Mesothelial cell of epicardium (in vitro differentiated cells): ENCODE measurements around the gene INSC. TPM values are rescaled to one million over a fixed set of nuclear protein-coding genes. Genes with fewer than 3 reads are reported as not detected.

Experiments used
- DNase-seq, 2 experiments: peaks; one replicate each; pipeline ENCODE4 v3.0.0; 2021; ENCODE audit warnings: low spot score in 2 of 2; ENCODE audit not compliant: unreplicated experiment in 2 of 2
- H3K27ac Mint-ChIP-seq: 2 replicates; pipeline ENCODE4 v1.8.0; 2021; ENCODE audit warnings: mixed read lengths
- H3K27me3 Mint-ChIP-seq: 2 replicates; pipeline ENCODE4 v1.8.0; 2021; ENCODE audit warnings: low read depth, mixed read lengths
- H3K36me3 Mint-ChIP-seq: 2 replicates; pipeline ENCODE4 v1.8.0; 2021; ENCODE audit warnings: mixed read lengths
- H3K4me1 Mint-ChIP-seq: 2 replicates; pipeline ENCODE4 v1.8.0; 2021; ENCODE audit warnings: mixed read lengths
- H3K4me3 Mint-ChIP-seq: 2 replicates; pipeline ENCODE4 v1.8.0; 2021; ENCODE audit warnings: mild to moderate bottlenecking, moderate library complexity, mixed read lengths
- H3K9me3 Mint-ChIP-seq: 2 replicates; pipeline ENCODE4 v1.8.0; 2021; ENCODE audit warnings: mixed read lengths
- CTCF ChIP-seq: fragments of 200-600 bp; sonication (generic); IDR thresholded peaks from one replicate; pipeline ENCODE4 v1.5.0; 2021; ENCODE audit warnings: antibody characterized with exemption; ENCODE audit not compliant: unreplicated experiment
- total RNA-seq: library from RNA; stranded (reverse); gene quantifications from 3 replicates; pipeline ENCODE4 v1.2.1, GENCODE V29; 2021

The INSC gene
- total RNA-seq, 1 donor from 2014 or later: not detected

DNA sequence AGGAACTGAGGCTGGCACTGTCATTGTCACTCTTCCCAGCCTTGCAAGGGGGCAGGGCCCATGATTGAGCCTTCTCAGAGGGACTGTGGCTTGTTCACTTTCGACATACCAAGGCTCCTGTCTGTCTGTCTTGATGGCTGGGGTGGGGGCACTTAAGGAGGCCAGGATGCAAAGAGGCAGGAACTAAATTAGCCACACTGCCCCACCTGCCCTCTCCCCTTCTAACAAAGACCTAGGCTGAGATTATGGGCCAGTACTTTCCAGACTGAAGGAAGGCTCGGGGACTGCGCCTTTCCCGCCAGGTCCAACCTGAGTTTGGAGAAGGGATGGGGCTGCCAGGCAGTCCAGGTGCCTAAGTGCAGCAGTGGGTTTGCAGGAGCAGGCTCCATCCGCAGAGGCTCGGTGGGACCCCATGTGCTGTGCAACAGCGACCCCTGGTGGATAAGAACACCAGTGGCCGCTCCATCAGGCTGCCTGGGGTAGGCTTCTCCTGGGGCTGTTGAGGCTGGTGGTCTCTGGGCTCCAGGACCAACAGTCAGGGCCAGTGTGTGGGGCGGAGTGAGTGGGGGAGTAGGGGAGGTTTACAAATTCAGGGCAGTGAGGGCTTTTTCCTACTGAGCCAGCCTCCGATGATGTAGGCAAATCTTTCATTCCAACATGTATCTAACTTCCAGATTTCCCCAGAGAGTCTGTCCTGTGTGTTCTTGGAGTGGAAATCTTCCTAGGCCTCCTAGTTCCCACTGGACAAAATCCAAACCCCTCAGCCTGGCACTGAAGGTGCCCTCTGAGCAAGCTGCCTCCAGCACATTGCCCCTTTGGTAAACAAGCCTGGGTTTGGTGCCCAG, 93.9 kb downstream of the INSC start:
- peak; percentile 75 to 92 for DNase-seq
- Mint-ChIP-seq H3K27ac (no peak overlapping the region), H3K4me1 (no peaks in the 10 kb centered on the region), H3K36me3 (no peaks in the 10 kb centered on the region), H3K9me3 (no peaks in the 10 kb centered on the region), H3K27me3 (peaks cover 37% of the 10 kb centered on the region), H3K4me3 (no peak overlapping the region)
- TF ChIP-seq CTCF: peak; percentile 97

DNA sequence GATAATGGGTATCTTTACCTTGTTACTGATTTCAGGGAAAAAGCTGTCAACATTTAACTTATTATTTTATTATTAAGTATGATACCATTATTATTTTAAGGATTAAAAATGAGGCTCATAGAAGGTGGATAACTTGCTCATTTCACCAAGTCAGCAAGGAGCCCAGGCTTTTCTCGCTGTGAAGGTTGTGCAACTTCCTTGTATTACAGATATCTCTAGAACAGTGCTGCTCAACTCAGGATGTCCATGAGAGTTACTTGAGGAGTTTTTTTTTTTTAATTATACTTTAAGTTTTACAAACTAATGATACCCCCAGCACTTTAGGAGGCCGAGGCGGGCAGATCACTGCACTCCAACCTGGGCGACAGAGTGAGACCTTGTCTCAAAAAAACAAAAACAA, 98.2 kb downstream of the INSC start:
- no peak for TF ChIP-seq CTCF
- no peak for DNase-seq

DNA sequence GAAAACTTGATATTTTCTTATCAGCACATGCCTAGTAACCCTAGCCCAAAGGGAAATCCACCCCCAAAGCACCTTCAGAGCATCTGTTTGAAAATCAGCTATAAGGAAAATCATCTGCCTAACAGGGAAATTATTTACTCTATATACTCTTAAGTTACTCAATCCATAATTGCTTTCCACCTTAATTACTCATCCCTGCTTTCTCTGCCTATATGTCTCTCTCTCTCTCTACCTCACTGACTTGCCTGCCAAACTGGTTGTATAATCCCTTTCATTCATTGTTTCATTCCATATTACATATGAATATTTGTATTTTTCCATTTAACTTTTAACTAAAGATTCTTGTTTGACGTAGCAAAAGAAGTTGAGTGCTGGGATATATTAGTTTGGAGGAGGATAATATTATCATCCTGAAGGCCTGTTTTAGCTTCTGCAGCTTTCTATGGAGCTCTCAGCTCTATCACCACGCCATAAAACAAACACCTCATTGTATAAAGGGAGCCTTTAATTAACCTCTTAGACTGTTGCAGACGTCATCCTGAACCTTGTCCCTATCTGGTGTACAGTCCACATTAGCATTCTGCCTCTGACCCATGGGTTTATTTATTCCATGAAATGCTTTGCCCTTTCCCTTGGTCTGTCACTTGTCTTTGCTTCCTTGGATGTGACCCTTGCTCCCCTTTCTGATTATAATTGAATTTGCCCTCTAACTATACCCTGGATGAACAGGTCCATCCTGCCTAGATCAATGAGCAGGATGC, 98.9 kb downstream of the INSC start:
- Mint-ChIP-seq H3K27ac (no peak overlapping the region), H3K27me3 (peaks cover 20% of the 10 kb centered on the region), H3K4me3 (no peak overlapping the region), H3K36me3 (no peaks in the 10 kb centered on the region), H3K4me1 (no peaks in the 10 kb centered on the region), H3K9me3 (no peaks in the 10 kb centered on the region)
- TF ChIP-seq CTCF: no peak
- DNase-seq: no peak

More for the DNA sequence above, 98.2 kb downstream of the INSC start:
- no peaks in the 10 kb centered on the region for H3K9me3 Mint-ChIP-seq
- H3K4me1 Mint-ChIP-seq: no peaks in the 10 kb centered on the region
- peaks cover 21% of the 10 kb centered on the region for H3K27me3 Mint-ChIP-seq
- no peak overlapping the region for H3K4me3 Mint-ChIP-seq
- H3K27ac Mint-ChIP-seq: no peak overlapping the region
- no peaks in the 10 kb centered on the region for H3K36me3 Mint-ChIP-seq

GRCh38 chr11:15215005-15215404, 100.3 kb downstream of the INSC start:
- Mint-ChIP-seq H3K27ac (no peak overlapping the region), H3K36me3 (no peaks in the 10 kb centered on the region)

DNA sequence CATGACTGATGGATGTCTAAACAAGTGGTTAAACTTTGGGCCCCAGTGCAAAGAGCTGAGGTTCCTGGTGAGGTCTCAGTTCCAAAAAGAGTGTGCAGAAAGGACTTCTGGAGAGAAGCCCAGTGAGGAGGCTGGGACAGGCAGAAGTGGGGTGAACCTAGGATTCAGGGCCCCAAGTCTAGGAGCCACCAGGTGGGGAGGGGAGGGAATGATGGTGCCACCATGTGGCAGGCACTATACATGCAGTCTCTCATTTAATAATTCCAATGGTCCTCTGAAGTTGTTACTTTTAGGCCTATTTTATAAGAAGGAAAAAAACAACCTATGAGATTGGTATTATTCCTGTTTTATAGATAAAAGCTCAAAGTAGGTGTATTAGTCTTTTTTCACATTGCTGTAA, 102.0 kb downstream of the INSC start:
- no peak for DNase-seq
- H3K9me3 Mint-ChIP-seq: no peaks in the 10 kb centered on the region
- peaks cover 7% of the 10 kb centered on the region for H3K4me1 Mint-ChIP-seq
- H3K27me3 Mint-ChIP-seq: peaks cover 3% of the 10 kb centered on the region
- no peak overlapping the region for H3K27ac Mint-ChIP-seq
- H3K4me3 Mint-ChIP-seq: no peak overlapping the region
- no peak for TF ChIP-seq CTCF
- no peaks in the 10 kb centered on the region for H3K36me3 Mint-ChIP-seq

More at GRCh38 chr11:15215005-15215404, 100.3 kb downstream of the INSC start:
- no peak for DNase-seq
- Mint-ChIP-seq H3K27me3 (peaks cover 12% of the 10 kb centered on the region), H3K4me1 (peaks cover 7% of the 10 kb centered on the region), H3K4me3 (no peak overlapping the region), H3K9me3 (no peaks in the 10 kb centered on the region)
- TF ChIP-seq CTCF: no peak
